Fibroblast of villous mesenchyme (primary cell): ENCODE results near the gene CNTN4. TPM values are rescaled to one million over a fixed set of nuclear protein-coding genes. Genes with fewer than 3 reads are reported as not detected.

Source experiments
- DNase-seq: peaks from one replicate; pipeline ENCODE4 v3.0.0-alpha.2; 2010; ENCODE audit warnings: low read depth
- H3K4me3 ChIP-seq: 2 replicates; pipeline ENCODE4 v1.5.1; 2011; ENCODE audit warnings: low read depth, mild to moderate bottlenecking, low read length
- CTCF ChIP-seq: IDR thresholded peaks from 2 replicates; pipeline ENCODE4 v1.5.1; 2012; ENCODE audit warnings: low read depth, mild to moderate bottlenecking, low read length; ENCODE audit not compliant: insufficient read depth
- total RNA-seq: library from RNA; depleted of rRNA; stranded (reverse); fragments of >200 nt; gene quantifications from 2 replicates; pipeline ENCODE4 v1.2.3, GENCODE V29; 2012

Gene CNTN4
- total RNA-seq, 1 donor: 6.9 TPM

GRCh38 chr3:2211568-2211967 is 112.9 kb downstream of the CNTN4 start:
- TF ChIP-seq CTCF: no peak

GRCh38 chr3:2212206-2212605 is 113.5 kb downstream of the CNTN4 start:
- TF ChIP-seq CTCF: no peak
- H3K4me3 ChIP-seq: no peak overlapping the region
- DNase-seq: no peak

More at GRCh38 chr3:2211568-2211967, 112.9 kb downstream of the CNTN4 start:
- H3K4me3 ChIP-seq: no peak overlapping the region
- DNase-seq: peak; percentile 2

GRCh38 chr3:2218375-2218774 is 119.7 kb downstream of the CNTN4 start:
- no peak for DNase-seq
- TF ChIP-seq CTCF: no peak
- H3K4me3 ChIP-seq: no peak overlapping the region

- no peak for DNase-seq
- no peak overlapping the region for H3K4me3 ChIP-seq
- no peak for TF ChIP-seq CTCF
Measured at GRCh38 chr3:2218816-2219215, 120.2 kb downstream of the CNTN4 start.

- DNase-seq: no peak
- no peak overlapping the region for H3K4me3 ChIP-seq
- no peak for TF ChIP-seq CTCF
Measured at GRCh38 chr3:2236203-2236602, 137.5 kb downstream of the CNTN4 start.

- TF ChIP-seq CTCF: no peak
Measured at GRCh38 chr3:2244137-2244536, 145.5 kb downstream of the CNTN4 start.

GRCh38 chr3:2246873-2247648 is 148.4 kb downstream of the CNTN4 start:
- no peak for TF ChIP-seq CTCF
- no peak overlapping the region for H3K4me3 ChIP-seq
- DNase-seq: no peak

More at GRCh38 chr3:2244137-2244536, 145.5 kb downstream of the CNTN4 start:
- no peak overlapping the region for H3K4me3 ChIP-seq
- no peak for DNase-seq
